Neutrophil (primary cell): ENCODE measurements around the gene KCNH1.

Experiments
- H3K27ac ChIP-seq: fragments of 200-600 bp; sonication (generic); 2 replicates; pipeline ENCODE4 v1.5.1; 2016; ENCODE audit warnings: mild to moderate bottlenecking, moderate library complexity
- H3K27me3 ChIP-seq: fragments of 200-600 bp; sonication (generic); 2 replicates; pipeline ENCODE4 v1.6.0; 2016; ENCODE audit warnings: mild to moderate bottlenecking
- H3K36me3 ChIP-seq: fragments of 200-600 bp; sonication (generic); 2 replicates; pipeline ENCODE4 v1.5.1; 2017
- H3K4me1 ChIP-seq, 2 experiments: fragments of 200-600 bp in 1 of 2; sonication (generic) in 1 of 2; 1 replicate in 1 of 2; 2 replicates in 1 of 2; pipeline versions ENCODE4 v1.5.1 to v1.6.1; 2013 to 2016; ENCODE audit warnings: low read depth in 1 of 2, low read length in 1 of 2, mild to moderate bottlenecking in 1 of 2, moderate library complexity in 1 of 2; ENCODE audit not compliant: control insufficient read depth in 1 of 2, insufficient read depth in 1 of 2
- H3K4me3 ChIP-seq, 2 experiments: fragments of 200-600 bp in 1 of 2; sonication (generic) in 1 of 2; 1 replicate in 1 of 2; 2 replicates in 1 of 2; pipeline ENCODE4 v1.5.1; 2013 to 2016; ENCODE audit warnings: low read depth in 1 of 2, low read length in 1 of 2, mild to moderate bottlenecking in 1 of 2, moderate library complexity in 1 of 2
- H3K9me3 ChIP-seq: fragments of 200-600 bp; sonication (generic); 2 replicates; pipeline ENCODE4 v1.5.1; 2016
- CTCF ChIP-seq: fragments of 200-600 bp; sonication (generic); IDR thresholded peaks from 2 replicates; pipeline ENCODE4 v1.5.1; 2016; ENCODE audit warnings: antibody characterized with exemption

Gene KCNH1

GRCh38 chr1:210677533-210677932 is 456.4 kb downstream of the KCNH1 start:
- Histone ChIP-seq H3K36me3 (no peaks in the 10 kb centered on the region), H3K4me3 (no peak overlapping the region), H3K4me1 (no peaks in the 10 kb centered on the region), H3K27me3 (no peaks in the 10 kb centered on the region), H3K9me3 (no peaks in the 10 kb centered on the region), H3K27ac (no peak overlapping the region)
- TF ChIP-seq CTCF, result no peak

DNA sequence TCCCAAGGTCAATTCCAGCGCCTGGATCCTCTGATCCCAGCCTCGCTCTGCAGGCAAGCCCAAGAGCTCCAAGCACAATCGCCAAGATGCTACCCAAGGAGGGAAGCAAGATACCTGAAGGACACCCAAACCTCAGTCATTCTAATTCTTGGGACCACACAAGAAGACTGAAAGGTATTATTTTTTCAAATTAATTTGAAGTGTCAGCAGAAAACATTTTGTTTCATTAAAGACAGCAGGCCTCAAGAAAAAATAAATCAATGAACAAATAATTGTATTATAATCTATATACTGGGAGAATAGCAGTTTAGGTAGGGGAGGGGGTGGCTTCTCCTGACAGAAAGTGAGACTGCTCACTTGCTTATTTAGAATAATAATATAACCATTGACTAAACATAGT is 457.4 kb downstream of the KCNH1 start:
- Histone ChIP-seq H3K4me1 (no peaks in the 10 kb centered on the region), H3K9me3 (no peaks in the 10 kb centered on the region), H3K36me3 (no peaks in the 10 kb centered on the region), H3K27me3 (no peaks in the 10 kb centered on the region), H3K27ac (no peak overlapping the region), H3K4me3 (no peak overlapping the region)
- TF ChIP-seq CTCF, result no peak

- no peak overlapping the region for H3K4me3 ChIP-seq
- no peaks in the 10 kb centered on the region for H3K9me3 ChIP-seq
- no peak overlapping the region for H3K27ac ChIP-seq
- no peak for TF ChIP-seq CTCF
- no peaks in the 10 kb centered on the region for H3K4me1 ChIP-seq
- no peaks in the 10 kb centered on the region for H3K36me3 ChIP-seq
- no peaks in the 10 kb centered on the region for H3K27me3 ChIP-seq
Observed at GRCh38 chr1:210674151-210674550, 459.8 kb downstream of the KCNH1 start.

DNA sequence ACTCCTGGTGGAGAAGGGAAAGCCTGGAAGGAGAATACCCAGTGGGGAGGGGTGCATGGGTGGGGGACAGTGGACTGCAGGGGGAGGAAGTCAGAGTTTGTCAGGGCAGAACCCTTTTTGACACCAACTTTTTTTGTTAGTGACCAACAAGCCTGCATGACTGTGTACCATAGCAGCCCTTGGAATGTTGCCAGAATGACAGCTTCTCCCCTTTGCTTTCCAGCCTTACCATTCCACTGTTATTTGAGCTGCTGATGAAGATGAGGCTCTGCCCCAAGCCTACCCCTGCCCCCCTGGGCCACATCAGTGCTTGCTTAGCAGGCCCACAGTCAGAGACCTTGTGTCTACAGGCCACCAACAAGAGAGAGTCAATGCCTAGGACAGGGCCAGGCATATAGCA is 464.0 kb downstream of the KCNH1 start:
- H3K36me3 ChIP-seq, result no peaks in the 10 kb centered on the region
- TF ChIP-seq CTCF, result no peak

DNA sequence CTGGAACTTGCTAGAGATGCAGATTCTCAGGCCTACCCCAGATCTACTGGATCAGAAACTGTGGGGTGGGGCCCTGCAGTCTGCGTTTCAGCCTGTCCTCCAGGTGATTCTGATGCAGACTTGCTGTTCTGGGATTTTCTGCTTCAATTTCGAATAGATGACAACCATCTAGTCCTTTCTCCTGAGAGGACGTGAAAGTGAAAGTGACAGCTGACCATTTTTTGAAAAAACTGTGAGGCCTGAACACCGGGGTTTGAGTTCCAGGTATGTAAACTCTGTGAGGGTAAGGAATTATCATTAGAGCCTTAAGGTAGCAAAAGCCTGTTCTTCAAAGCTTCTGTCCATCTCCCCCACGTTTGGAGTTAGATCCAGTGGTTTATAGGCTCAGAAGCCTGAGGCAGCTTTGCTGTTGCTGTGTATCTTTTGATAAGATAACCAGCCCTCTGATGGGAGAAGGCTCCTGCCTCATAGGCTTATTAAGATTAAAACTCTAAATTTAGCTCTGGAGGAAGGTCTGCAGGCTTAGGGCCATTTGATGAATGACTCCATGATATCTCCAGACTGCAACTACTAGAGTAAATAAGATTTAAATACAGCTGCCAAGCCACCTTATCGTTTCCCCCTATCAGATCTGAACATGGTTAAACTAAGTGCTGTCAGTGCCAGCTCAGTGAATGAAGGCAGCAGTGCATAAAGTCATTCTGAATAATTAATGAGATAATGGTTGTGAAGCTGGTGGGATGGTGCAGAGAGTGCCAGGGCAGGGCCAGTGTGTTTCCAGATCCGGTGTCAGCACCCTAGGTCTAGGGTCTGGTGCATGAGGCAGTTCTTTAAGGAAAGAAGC is 470.0 kb downstream of the KCNH1 start:
- TF ChIP-seq CTCF, result no peak
- Histone ChIP-seq H3K4me3 (no peak overlapping the region), H3K9me3 (no peaks in the 10 kb centered on the region), H3K27me3 (no peaks in the 10 kb centered on the region), H3K4me1 (no peaks in the 10 kb centered on the region), H3K27ac (no peak overlapping the region), H3K36me3 (no peaks in the 10 kb centered on the region)

More for the DNA sequence above, 464.0 kb downstream of the KCNH1 start:
- Histone ChIP-seq H3K27me3 (no peaks in the 10 kb centered on the region), H3K4me3 (no peak overlapping the region), H3K9me3 (no peaks in the 10 kb centered on the region), H3K27ac (no peak overlapping the region), H3K4me1 (no peaks in the 10 kb centered on the region)
